Activated CD8-positive, alpha-beta T cell treated with anti-CD3 and anti-CD28 coated beads for 36 hours (primary cell): ENCODE data around the gene USP34. TPM values are rescaled to one million over a fixed set of nuclear protein-coding genes. Genes with fewer than 3 reads are reported as not detected.

Source experiments
- ATAC-seq: fragments of 200-7000 bp; cut with Tn5 transposase; one replicate; pipeline ENCODE4 v1.10.0; 2021; ENCODE audit warnings: mild to moderate bottlenecking, moderate library complexity
- CTCF ChIA-PET: fragments of 350-600 bp; sonication (Branson Sonifier 250); formaldehyde crosslinking; loops from one replicate; lab custom pipeline; 2021; ENCODE audit warnings: antibody characterized with exemption; lab: Charles Lee
- POLR2A ChIA-PET: fragments of 350-600 bp; sonication (Branson Sonifier 250); formaldehyde crosslinking; loops from one replicate; lab custom pipeline; 2021; ENCODE audit warnings: antibody characterized with exemption; lab: Charles Lee
- DNase-seq: peaks from one replicate; pipeline ENCODE4 v3.0.0-alpha.2; 2020
- H3K27ac Mint-ChIP-seq: one replicate; pipeline ENCODE4 v1.8.0; 2021; ENCODE audit warnings: mild to moderate bottlenecking, mixed read lengths
- H3K27me3 Mint-ChIP-seq: one replicate; pipeline ENCODE4 v1.8.0; 2021; ENCODE audit warnings: mixed read lengths
- H3K36me3 Mint-ChIP-seq: one replicate; pipeline ENCODE4 v1.8.0; 2021; ENCODE audit warnings: low read depth, mixed read lengths
- H3K4me1 Mint-ChIP-seq: one replicate; pipeline ENCODE4 v1.8.0; 2021; ENCODE audit warnings: low read depth, mixed read lengths
- H3K4me3 Mint-ChIP-seq: one replicate; pipeline ENCODE4 v1.8.0; 2021; ENCODE audit warnings: mild to moderate bottlenecking, moderate library complexity, mixed read lengths
- H3K9me3 Mint-ChIP-seq: one replicate; pipeline ENCODE4 v1.8.0; 2021; ENCODE audit warnings: mixed read lengths
- intact Hi-C: fragments of 100-400 bp; cut with micrococcal nuclease; formaldehyde crosslinking; loops from one replicate; pipeline ENCODE4 v1.10.0; 2022
- total RNA-seq, 2 experiments: library from RNA; stranded (reverse); gene quantifications; one replicate each; pipeline ENCODE4 v1.2.3, GENCODE V29; 2021
- TF ChIP-seq, protein P1 (sequence below): fragments of 200-600 bp; IDR thresholded peaks from one replicate; pipeline ENCODE4 v1.8.0; 2022; ENCODE audit warnings: antibody characterized with exemption, mild to moderate bottlenecking

The USP34 gene
- total RNA-seq, 2 experiments from 2014 or later, result 69.0 to 71.3 TPM

GRCh38 chr2:61233581-61233980 lies 237.3 kb downstream of the USP34 start:
- Mint-ChIP-seq H3K36me3 (peaks cover 29% of the 10 kb centered on the region), H3K4me1 (peaks cover 4% of the 10 kb centered on the region)
- CTCF ChIA-PET, result no interaction called here

DNA sequence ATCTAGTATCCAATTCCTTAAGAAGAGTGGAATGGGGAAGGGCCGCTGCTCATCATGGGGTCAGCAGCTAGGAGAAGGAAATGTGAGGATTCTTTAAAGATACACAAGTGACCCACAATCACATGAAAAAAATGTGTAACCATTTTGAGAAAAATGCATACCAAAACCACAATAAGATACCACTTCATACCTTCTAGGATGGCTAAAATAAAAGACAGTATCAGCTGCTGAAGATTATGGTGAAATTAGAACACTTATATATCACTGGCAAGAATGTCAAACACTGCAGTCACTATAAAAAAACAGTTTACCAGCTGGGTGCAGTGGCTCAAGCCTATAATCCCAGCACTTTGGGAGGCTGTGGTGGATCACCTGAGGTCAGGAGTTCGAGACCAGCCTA lies 241.0 kb downstream of the USP34 start:
- DNase-seq (no peak), ATAC-seq (no peak)
- peaks cover 38% of the 10 kb centered on the region for H3K36me3 Mint-ChIP-seq
- POLR2A ChIA-PET, result no interaction called here
- H3K4me3 Mint-ChIP-seq, result no peak overlapping the region
- no peak overlapping the region for H3K27ac Mint-ChIP-seq
- CTCF ChIA-PET, result no interaction called here
- intact Hi-C loops, result no loop called here
- H3K27me3 Mint-ChIP-seq, result no peaks in the 10 kb centered on the region
- TF ChIP-seq, protein P1, sequence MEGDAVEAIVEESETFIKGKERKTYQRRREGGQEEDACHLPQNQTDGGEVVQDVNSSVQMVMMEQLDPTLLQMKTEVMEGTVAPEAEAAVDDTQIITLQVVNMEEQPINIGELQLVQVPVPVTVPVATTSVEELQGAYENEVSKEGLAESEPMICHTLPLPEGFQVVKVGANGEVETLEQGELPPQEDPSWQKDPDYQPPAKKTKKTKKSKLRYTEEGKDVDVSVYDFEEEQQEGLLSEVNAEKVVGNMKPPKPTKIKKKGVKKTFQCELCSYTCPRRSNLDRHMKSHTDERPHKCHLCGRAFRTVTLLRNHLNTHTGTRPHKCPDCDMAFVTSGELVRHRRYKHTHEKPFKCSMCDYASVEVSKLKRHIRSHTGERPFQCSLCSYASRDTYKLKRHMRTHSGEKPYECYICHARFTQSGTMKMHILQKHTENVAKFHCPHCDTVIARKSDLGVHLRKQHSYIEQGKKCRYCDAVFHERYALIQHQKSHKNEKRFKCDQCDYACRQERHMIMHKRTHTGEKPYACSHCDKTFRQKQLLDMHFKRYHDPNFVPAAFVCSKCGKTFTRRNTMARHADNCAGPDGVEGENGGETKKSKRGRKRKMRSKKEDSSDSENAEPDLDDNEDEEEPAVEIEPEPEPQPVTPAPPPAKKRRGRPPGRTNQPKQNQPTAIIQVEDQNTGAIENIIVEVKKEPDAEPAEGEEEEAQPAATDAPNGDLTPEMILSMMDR, result no peak
- peaks cover 3% of the 10 kb centered on the region for H3K4me1 Mint-ChIP-seq
- no peaks in the 10 kb centered on the region for H3K9me3 Mint-ChIP-seq

More at GRCh38 chr2:61233581-61233980, 237.3 kb downstream of the USP34 start:
- no peak overlapping the region for H3K4me3 Mint-ChIP-seq
- H3K27me3 Mint-ChIP-seq, result no peaks in the 10 kb centered on the region
- DNase-seq, result peak; percentile 12
- POLR2A ChIA-PET, result interaction anchor here (0.6 kb wide), 1 partner anchor 14 kb away, joined by 4 read pairs; no protein-coding TSS in a partner anchor
- TF ChIP-seq, protein P1, result no peak
- ATAC-seq, result no peak
- H3K27ac Mint-ChIP-seq, result no peak overlapping the region
- intact Hi-C loops, result no loop called here
- H3K9me3 Mint-ChIP-seq, result no peaks in the 10 kb centered on the region

DNA sequence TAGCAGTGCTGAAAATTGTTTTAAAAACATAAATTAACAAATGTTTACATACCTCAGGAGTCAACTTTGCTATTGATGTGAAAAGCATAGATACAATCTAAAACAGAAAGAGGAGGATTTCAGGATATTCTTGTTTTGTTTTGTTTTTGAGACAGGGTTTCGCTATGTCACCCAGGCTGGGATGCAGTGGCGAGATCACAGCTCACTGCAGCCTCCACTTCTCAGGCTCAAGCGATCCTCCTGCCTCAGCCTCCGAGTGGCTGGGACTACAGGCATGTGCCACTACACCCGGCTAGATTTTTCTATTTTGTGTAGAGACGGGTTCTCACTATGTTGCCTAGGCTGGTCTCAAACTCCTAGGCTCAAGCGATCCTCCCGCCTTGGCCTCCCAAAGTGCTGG lies 248.3 kb downstream of the USP34 start:
- CTCF ChIA-PET, result interaction anchor here (1.0 to 1.2 kb wide), 2 partner anchors 8 to 28 kb away, joined by 3 read pairs; no protein-coding TSS in a partner anchor
- H3K4me3 Mint-ChIP-seq, result no peak overlapping the region
- H3K27me3 Mint-ChIP-seq, result no peaks in the 10 kb centered on the region
- peaks cover 3% of the 10 kb centered on the region for H3K4me1 Mint-ChIP-seq
- POLR2A ChIA-PET, result interaction anchor here (1.1 kb wide), 1 partner anchor 26 kb away, joined by 3 read pairs; no protein-coding TSS in a partner anchor
- H3K27ac Mint-ChIP-seq, result no peak overlapping the region
- no peak for DNase-seq
- no peaks in the 10 kb centered on the region for H3K9me3 Mint-ChIP-seq
- TF ChIP-seq, protein P1, result no peak
- no peak for ATAC-seq
- H3K36me3 Mint-ChIP-seq, result peaks cover 46% of the 10 kb centered on the region
- intact Hi-C loops, result no loop called here

DNA sequence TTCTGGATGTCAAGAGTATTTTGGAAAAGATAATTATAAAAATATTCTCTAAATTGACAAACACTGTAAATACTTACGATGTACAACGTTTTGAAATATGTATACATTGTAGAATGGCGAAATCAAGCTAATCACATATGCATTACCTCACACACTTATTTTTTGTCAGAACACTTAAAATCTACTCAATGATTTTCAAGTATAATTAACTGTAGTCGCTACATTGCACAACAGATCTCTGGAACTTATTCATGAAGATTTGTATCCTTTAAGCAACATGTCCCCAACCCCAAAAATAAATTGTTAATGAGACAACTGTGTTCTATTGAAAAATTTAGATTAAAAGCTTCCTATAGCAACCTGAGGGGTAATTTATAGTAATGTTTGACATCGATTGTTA lies 249.1 kb downstream of the USP34 start:
- Mint-ChIP-seq H3K36me3 (peaks cover 44% of the 10 kb centered on the region), H3K27me3 (no peaks in the 10 kb centered on the region), H3K27ac (no peak overlapping the region), H3K4me1 (peaks cover 3% of the 10 kb centered on the region), H3K9me3 (no peaks in the 10 kb centered on the region), H3K4me3 (no peak overlapping the region)
- ATAC-seq (no peak), DNase-seq (no peak)
- TF ChIP-seq, protein P1, result no peak
- ChIA-PET POLR2A (interaction anchor here (0.6 to 1.2 kb wide), 3 partner anchors 17 to 51 kb away, joined by 3 read pairs; no protein-coding TSS in a partner anchor), CTCF (interaction anchor here (1.0 to 1.2 kb wide), 2 partner anchors 7 to 28 kb away, joined by 3 read pairs; no protein-coding TSS in a partner anchor)
- intact Hi-C loops, result no loop called here

DNA sequence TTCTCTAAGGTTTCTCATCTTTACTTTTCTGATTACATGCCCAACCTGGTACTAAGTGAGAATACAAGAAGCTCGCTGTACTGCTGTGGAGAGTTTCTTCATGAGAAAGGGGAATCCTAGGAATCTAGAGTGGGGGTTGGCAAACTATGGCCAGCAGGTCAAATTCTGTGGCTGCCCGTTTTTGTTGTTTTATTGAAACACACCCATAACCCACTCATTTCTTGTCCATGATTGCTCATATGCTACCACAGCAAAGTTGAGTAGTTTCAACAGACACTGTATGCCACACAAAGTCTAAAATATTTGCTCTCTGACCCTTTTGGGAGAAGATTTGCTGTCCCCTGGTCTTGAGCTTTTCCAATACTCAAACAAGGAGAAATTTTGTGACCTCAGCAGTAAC lies 250.1 kb downstream of the USP34 start:
- DNase-seq (no peak), ATAC-seq (no peak)
- Mint-ChIP-seq H3K9me3 (no peaks in the 10 kb centered on the region), H3K4me3 (no peak overlapping the region), H3K36me3 (peaks cover 41% of the 10 kb centered on the region), H3K27ac (no peak overlapping the region), H3K4me1 (no peaks in the 10 kb centered on the region), H3K27me3 (no peaks in the 10 kb centered on the region)
- POLR2A ChIA-PET, result interaction anchor here (1.2 kb wide), 1 partner anchor 16 kb away, joined by 3 read pairs; no protein-coding TSS in a partner anchor
- TF ChIP-seq, protein P1, result no peak
- intact Hi-C loops, result no loop called here
- CTCF ChIA-PET, result no interaction called here
